ENCODE results near the gene MTURN. TPM values are rescaled to one million over a fixed set of nuclear protein-coding genes. Genes with fewer than 3 reads are reported as not detected.

Gene MTURN
- total and polyA plus RNA-seq, 10 of the 15 experiments (the other 5 are each of a cell fraction or from before 2014, with no cell fraction given), result 0.52 to 5.0 (median 3.3) TPM

- TF ChIP-seq GATAD2B (conservative IDR thresholded peaks at IDR 0.05; ENCODE audit: low read depth) (0 out of 2 replicates have a peak, but pooled peaks have one; percentile 58), CEBPB (IDR thresholded peaks at IDR 0.05; ENCODE audit: borderline replicate concordance in 1 of 2, low read depth in 2 of 2, low read length in 2 of 2) (no peak), CUX1 (IDR thresholded peaks at IDR 0.05; ENCODE audit: insufficient replicate concordance, low read depth, low read length) (no peak), MTA3 (IDR thresholded peaks at IDR 0.05; ENCODE audit: borderline replicate concordance, low read length) (no peak; the same call in 1 of the 2 replicates), ZBTB33 (IDR thresholded peaks at IDR 0.05) (no peak), ZNF217 (IDR thresholded peaks at IDR 0.05) (no peak), YBX1 (IDR thresholded peaks at IDR 0.05) (no peak), BCL11A (IDR thresholded peaks at IDR 0.05; ENCODE audit: low read depth, low read length) (no peak), MYC (IDR thresholded peaks at IDR 0.05; ENCODE audit: insufficient read depth, insufficient read length, insufficient replicate concordance, low read length, severe bottlenecking) (no peak), POU2F2 (IDR thresholded peaks at IDR 0.05; ENCODE audit: borderline replicate concordance, low read depth, low read length) (no peak), ZBTB40 (IDR thresholded peaks at IDR 0.05; ENCODE audit: borderline replicate concordance) (no peak; the same call in 1 of the 2 replicates), YY1 (IDR thresholded peaks at IDR 0.05; ENCODE audit: low read depth, low read length) (no peak), RUNX3 (IDR thresholded peaks at IDR 0.05; ENCODE audit: low read length) (peak; percentile 60), FOXK2 (IDR thresholded peaks at IDR 0.05) (no peak), HDAC6 (IDR thresholded peaks at IDR 0.05; ENCODE audit: unreplicated experiment) (no peak), FOS (IDR thresholded peaks at IDR 0.05; ENCODE audit: borderline replicate concordance, extremely low read depth, insufficient read length) (no peak)
Observed at GRCh38 chr7:30163231-30163894, 28.6 kb downstream of the MTURN start (continued).

Measured in GM12878 (cell line).